Liver (tissue), 9 donors: ENCODE results near the gene SLX4. TPM values are rescaled to one million over a fixed set of nuclear protein-coding genes. Genes with fewer than 3 reads are reported as not detected.

Experiments
- DNase-seq: peaks from one replicate; pipeline ENCODE4 v3.0.0-alpha.2; 2017; ENCODE audit warnings: low spot score
- H3K27ac ChIP-seq, 2 donors: one replicate each; pipeline ENCODE4 v1.7.0; 2013; ENCODE audit warnings: inconsistent platforms in 2 of 2, low read length in 2 of 2, control low read depth in 1 of 2, low read depth in 1 of 2, mild to moderate bottlenecking in 1 of 2
- H3K27me3 ChIP-seq, 4 donors: one replicate each; pipeline versions ENCODE4 v1.6.1 to v1.7.0; 2013; ENCODE audit warnings: low read length in 3 of 4, inconsistent platforms in 1 of 4, mild to moderate bottlenecking in 1 of 4, moderate library complexity in 1 of 4; ENCODE audit not compliant: control insufficient read depth in 4 of 4, insufficient read depth in 4 of 4
- H3K36me3 ChIP-seq, 4 donors: one replicate each; pipeline versions ENCODE4 v1.6.1 to v1.7.0; 2013; ENCODE audit warnings: low read length in 3 of 4, mild to moderate bottlenecking in 3 of 4, low read depth in 1 of 4, moderate library complexity in 1 of 4; ENCODE audit not compliant: control insufficient read depth in 4 of 4, insufficient read depth in 3 of 4
- H3K4me1 ChIP-seq, 4 donors: one replicate each; pipeline versions ENCODE4 v1.6.1 to v1.7.0; 2013; ENCODE audit warnings: low read length in 3 of 4, mild to moderate bottlenecking in 3 of 4, moderate library complexity in 1 of 4; ENCODE audit not compliant: control insufficient read depth in 4 of 4, insufficient read depth in 4 of 4
- H3K4me3 ChIP-seq, 3 donors: one replicate each; pipeline versions ENCODE4 v1.6.1 to v1.7.0; 2013; ENCODE audit warnings: low read length in 3 of 3, control low read depth in 1 of 3, low read depth in 1 of 3, mild to moderate bottlenecking in 1 of 3
- H3K9ac ChIP-seq, 2 donors: one replicate each; pipeline ENCODE4 v1.7.0; 2013; ENCODE audit warnings: low read length in 2 of 2, mild to moderate bottlenecking in 2 of 2, moderate library complexity in 2 of 2, control low read depth in 1 of 2, low read depth in 1 of 2
- H3K9me3 ChIP-seq, 4 donors: one replicate each; pipeline versions ENCODE4 v1.6.1 to v1.7.0; 2013; ENCODE audit warnings: low read length in 3 of 4; ENCODE audit not compliant: control insufficient read depth in 4 of 4
- EGR1 ChIP-seq, 2 donors: IDR thresholded peaks; 2 replicates each; pipeline ENCODE4 v1.6.1; 2016 to 2018; ENCODE audit warnings: antibody characterized with exemption in 2 of 2, low read depth in 2 of 2
- FOXA1 ChIP-seq: IDR thresholded peaks from 2 replicates; pipeline ENCODE4 v1.6.1; 2016; ENCODE audit warnings: antibody characterized with exemption
- FOXA2 ChIP-seq: IDR thresholded peaks from 2 replicates; pipeline ENCODE4 v1.6.1; 2016; ENCODE audit warnings: antibody characterized with exemption
- GABPA ChIP-seq, 2 donors: IDR thresholded peaks in 1 of 2; conservative IDR thresholded peaks in 1 of 2; 2 replicates each; pipeline ENCODE4 v1.6.1; 2016; ENCODE audit warnings: antibody characterized with exemption in 2 of 2, mild to moderate bottlenecking in 1 of 2, moderate library complexity in 1 of 2
- HNF4A ChIP-seq, 2 donors: conservative IDR thresholded peaks; 2 replicates each; pipeline ENCODE4 v1.6.1; 2016; ENCODE audit warnings: antibody characterized with exemption in 2 of 2, mild to moderate bottlenecking in 2 of 2
- HNF4G ChIP-seq: IDR thresholded peaks from 2 replicates; pipeline ENCODE4 v1.6.1; 2016; ENCODE audit warnings: antibody characterized with exemption
- JUND ChIP-seq, 2 donors: IDR thresholded peaks; 2 replicates each; pipeline ENCODE4 v1.6.1; 2016; ENCODE audit warnings: antibody characterized with exemption in 2 of 2
- NR2F2 ChIP-seq: IDR thresholded peaks from 2 replicates; pipeline ENCODE4 v1.6.1; 2016; ENCODE audit warnings: antibody characterized with exemption
- RAD21 ChIP-seq, 2 donors: IDR thresholded peaks; 2 replicates each; pipeline ENCODE4 v1.6.1; 2016; ENCODE audit warnings: antibody characterized with exemption in 2 of 2, mild to moderate bottlenecking in 2 of 2
- RXRA ChIP-seq, 2 donors: IDR thresholded peaks; 2 replicates each; pipeline ENCODE4 v1.6.1; 2017 to 2018; ENCODE audit warnings: antibody characterized with exemption in 2 of 2, mild to moderate bottlenecking in 1 of 2
- SP1 ChIP-seq: IDR thresholded peaks from 2 replicates; pipeline ENCODE4 v1.6.1; 2018; ENCODE audit warnings: antibody characterized with exemption, mild to moderate bottlenecking
- TAF1 ChIP-seq: conservative IDR thresholded peaks from 2 replicates; pipeline ENCODE4 v1.6.1; 2016; ENCODE audit warnings: antibody characterized with exemption, mild to moderate bottlenecking
- YY1 ChIP-seq: IDR thresholded peaks from 2 replicates; pipeline ENCODE4 v1.6.1; 2016; ENCODE audit warnings: antibody characterized with exemption, mild to moderate bottlenecking
- WGBS: extraction: QIAGEN DNeasy Blood & Tissue Kit; methylation state at CpG from one replicate; pipeline ENCODE4 v1.1.7; 2013; 5-methylcytosine and 5-hydroxymethylcytosine counted together
- polyA plus RNA-seq, 2 donors: library from polyadenylated mRNA; stranded (reverse) in 1 of 2; unstranded in 1 of 2; fragments of 200-250 nt in 1 of 2; fragments of >200 nt in 1 of 2; fragmentation: Nextera tagmentation in 1 of 2; extraction: Ambion mirVana in 1 of 2; gene quantifications; one replicate each; pipeline versions ENCODE4 v1.2.1 to v1.2.3, GENCODE V29; 2013 to 2015
- total RNA-seq, 2 donors: library from RNA; depleted of rRNA; stranded (reverse); fragments of >200 nt; gene quantifications; one replicate each; pipeline ENCODE4 v1.2.3, GENCODE V29; 2014
- TF ChIP-seq, protein P1 (sequence below): IDR thresholded peaks from 2 replicates; pipeline ENCODE4 v1.6.1; 2016; ENCODE audit warnings: antibody characterized with exemption
- TF ChIP-seq, protein P2 (sequence below): IDR thresholded peaks from 2 replicates; pipeline ENCODE4 v1.6.1; 2016; ENCODE audit warnings: antibody characterized with exemption
- TF ChIP-seq, protein P3 (sequence below): IDR thresholded peaks from 2 replicates; pipeline ENCODE4 v1.6.1; 2016; ENCODE audit warnings: antibody characterized with exemption
- TF ChIP-seq, protein P4 (sequence below): fragments of 150-350 bp; IDR thresholded peaks from 2 replicates; pipeline ENCODE4 v1.5.1; 2017; ENCODE audit warnings: improper control_type of control experiment, low read depth, low read length; ENCODE audit not compliant: missing input control
- TF ChIP-seq, protein P5 (sequence below): IDR thresholded peaks from 2 replicates; pipeline ENCODE4 v1.6.1; 2016; ENCODE audit warnings: antibody characterized with exemption, mild to moderate bottlenecking
- donor health status: healthy.
- donor health status: healthy.
- donor health status: healthy.
- donor health status: healthy.
- donor health status: healthy.

Gene SLX4
- total and polyA plus RNA-seq, 4 donors = 0.32 to 4.9 (median 1.3) TPM

DNA sequence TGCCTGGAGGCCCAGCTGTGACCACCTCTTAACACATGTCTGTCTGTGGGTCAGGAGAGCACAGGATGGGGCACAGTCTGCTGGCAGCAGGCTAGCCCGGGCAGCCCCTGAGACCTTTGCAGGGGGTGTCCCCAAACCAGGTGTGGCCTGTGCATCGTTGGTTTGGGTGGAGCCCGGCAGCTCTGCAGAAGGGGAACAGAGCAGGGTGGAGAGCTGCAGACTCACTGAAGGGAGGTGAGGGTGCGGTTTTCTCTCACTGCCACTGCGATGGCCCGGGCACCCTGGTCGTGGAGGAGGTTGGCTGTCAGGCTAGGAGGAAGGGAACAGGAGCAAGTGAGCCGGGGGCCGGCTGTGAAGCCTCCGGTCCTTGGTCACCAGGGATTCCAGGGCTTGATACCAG, 63.0 kb downstream of the SLX4 start:
- Histone ChIP-seq H3K9ac (no peak overlapping the region), H3K27me3 (no peaks in the 10 kb centered on the region), H3K4me3 (no peak overlapping the region), H3K9me3 (no peaks in the 10 kb centered on the region), H3K36me3 (no peaks in the 10 kb centered on the region), H3K4me1 (no peaks in the 10 kb centered on the region), H3K27ac (no peak overlapping the region)
- TF ChIP-seq HNF4G (no peak), GABPA (IDR thresholded peaks at IDR 0.05 in 1 of 2, conservative IDR thresholded peaks at IDR 0.05 in 1 of 2) (no peak), JUND (IDR thresholded peaks at IDR 0.05) (no peak), RAD21 (IDR thresholded peaks at IDR 0.05) (no peak), YY1 (no peak), FOXA2 (no peak), NR2F2 (no peak), SP1 (no peak), RXRA (IDR thresholded peaks at IDR 0.05) (no peak), HNF4A (conservative IDR thresholded peaks at IDR 0.05) (no peak), TAF1 (no peak), FOXA1 (no peak), EGR1 (IDR thresholded peaks at IDR 0.05; ENCODE audit: low read depth in 2 of 2) (no peak)
- TF ChIP-seq, protein P1, sequence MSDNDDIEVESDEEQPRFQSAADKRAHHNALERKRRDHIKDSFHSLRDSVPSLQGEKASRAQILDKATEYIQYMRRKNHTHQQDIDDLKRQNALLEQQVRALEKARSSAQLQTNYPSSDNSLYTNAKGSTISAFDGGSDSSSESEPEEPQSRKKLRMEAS = no peak
- TF ChIP-seq, protein P2, sequence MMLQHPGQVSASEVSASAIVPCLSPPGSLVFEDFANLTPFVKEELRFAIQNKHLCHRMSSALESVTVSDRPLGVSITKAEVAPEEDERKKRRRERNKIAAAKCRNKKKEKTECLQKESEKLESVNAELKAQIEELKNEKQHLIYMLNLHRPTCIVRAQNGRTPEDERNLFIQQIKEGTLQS = no peak
- TF ChIP-seq, protein P3, sequence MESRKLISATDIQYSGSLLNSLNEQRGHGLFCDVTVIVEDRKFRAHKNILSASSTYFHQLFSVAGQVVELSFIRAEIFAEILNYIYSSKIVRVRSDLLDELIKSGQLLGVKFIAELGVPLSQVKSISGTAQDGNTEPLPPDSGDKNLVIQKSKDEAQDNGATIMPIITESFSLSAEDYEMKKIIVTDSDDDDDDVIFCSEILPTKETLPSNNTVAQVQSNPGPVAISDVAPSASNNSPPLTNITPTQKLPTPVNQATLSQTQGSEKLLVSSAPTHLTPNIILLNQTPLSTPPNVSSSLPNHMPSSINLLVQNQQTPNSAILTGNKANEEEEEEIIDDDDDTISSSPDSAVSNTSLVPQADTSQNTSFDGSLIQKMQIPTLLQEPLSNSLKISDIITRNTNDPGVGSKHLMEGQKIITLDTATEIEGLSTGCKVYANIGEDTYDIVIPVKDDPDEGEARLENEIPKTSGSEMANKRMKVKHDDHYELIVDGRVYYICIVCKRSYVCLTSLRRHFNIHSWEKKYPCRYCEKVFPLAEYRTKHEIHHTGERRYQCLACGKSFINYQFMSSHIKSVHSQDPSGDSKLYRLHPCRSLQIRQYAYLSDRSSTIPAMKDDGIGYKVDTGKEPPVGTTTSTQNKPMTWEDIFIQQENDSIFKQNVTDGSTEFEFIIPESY = no peak
- TF ChIP-seq, protein P4, sequence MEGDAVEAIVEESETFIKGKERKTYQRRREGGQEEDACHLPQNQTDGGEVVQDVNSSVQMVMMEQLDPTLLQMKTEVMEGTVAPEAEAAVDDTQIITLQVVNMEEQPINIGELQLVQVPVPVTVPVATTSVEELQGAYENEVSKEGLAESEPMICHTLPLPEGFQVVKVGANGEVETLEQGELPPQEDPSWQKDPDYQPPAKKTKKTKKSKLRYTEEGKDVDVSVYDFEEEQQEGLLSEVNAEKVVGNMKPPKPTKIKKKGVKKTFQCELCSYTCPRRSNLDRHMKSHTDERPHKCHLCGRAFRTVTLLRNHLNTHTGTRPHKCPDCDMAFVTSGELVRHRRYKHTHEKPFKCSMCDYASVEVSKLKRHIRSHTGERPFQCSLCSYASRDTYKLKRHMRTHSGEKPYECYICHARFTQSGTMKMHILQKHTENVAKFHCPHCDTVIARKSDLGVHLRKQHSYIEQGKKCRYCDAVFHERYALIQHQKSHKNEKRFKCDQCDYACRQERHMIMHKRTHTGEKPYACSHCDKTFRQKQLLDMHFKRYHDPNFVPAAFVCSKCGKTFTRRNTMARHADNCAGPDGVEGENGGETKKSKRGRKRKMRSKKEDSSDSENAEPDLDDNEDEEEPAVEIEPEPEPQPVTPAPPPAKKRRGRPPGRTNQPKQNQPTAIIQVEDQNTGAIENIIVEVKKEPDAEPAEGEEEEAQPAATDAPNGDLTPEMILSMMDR = no peak
- TF ChIP-seq, protein P5, sequence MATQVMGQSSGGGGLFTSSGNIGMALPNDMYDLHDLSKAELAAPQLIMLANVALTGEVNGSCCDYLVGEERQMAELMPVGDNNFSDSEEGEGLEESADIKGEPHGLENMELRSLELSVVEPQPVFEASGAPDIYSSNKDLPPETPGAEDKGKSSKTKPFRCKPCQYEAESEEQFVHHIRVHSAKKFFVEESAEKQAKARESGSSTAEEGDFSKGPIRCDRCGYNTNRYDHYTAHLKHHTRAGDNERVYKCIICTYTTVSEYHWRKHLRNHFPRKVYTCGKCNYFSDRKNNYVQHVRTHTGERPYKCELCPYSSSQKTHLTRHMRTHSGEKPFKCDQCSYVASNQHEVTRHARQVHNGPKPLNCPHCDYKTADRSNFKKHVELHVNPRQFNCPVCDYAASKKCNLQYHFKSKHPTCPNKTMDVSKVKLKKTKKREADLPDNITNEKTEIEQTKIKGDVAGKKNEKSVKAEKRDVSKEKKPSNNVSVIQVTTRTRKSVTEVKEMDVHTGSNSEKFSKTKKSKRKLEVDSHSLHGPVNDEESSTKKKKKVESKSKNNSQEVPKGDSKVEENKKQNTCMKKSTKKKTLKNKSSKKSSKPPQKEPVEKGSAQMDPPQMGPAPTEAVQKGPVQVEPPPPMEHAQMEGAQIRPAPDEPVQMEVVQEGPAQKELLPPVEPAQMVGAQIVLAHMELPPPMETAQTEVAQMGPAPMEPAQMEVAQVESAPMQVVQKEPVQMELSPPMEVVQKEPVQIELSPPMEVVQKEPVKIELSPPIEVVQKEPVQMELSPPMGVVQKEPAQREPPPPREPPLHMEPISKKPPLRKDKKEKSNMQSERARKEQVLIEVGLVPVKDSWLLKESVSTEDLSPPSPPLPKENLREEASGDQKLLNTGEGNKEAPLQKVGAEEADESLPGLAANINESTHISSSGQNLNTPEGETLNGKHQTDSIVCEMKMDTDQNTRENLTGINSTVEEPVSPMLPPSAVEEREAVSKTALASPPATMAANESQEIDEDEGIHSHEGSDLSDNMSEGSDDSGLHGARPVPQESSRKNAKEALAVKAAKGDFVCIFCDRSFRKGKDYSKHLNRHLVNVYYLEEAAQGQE = no peak
- DNase-seq = no peak
- whole genome bisulfite sequencing = 88% methylated on average over 10 of the region's 10 CpGs
